HG02943 (cell line): ENCODE data around the gene LPCAT3.
"Not testable (repeated sequence)": the region's sequence is repeated elsewhere in the genome, so short reads cannot be mapped to it uniquely, and the experiment has no call there.

Experiments
- ATAC-seq: cut with Tn5 transposase; IDR thresholded peaks from one replicate; pipeline ENCODE4 v1.9.1; 2021; ENCODE audit warnings: mild to moderate bottlenecking, low read depth, moderate library complexity; ENCODE audit not compliant: unreplicated experiment

The LPCAT3 gene, protein sequence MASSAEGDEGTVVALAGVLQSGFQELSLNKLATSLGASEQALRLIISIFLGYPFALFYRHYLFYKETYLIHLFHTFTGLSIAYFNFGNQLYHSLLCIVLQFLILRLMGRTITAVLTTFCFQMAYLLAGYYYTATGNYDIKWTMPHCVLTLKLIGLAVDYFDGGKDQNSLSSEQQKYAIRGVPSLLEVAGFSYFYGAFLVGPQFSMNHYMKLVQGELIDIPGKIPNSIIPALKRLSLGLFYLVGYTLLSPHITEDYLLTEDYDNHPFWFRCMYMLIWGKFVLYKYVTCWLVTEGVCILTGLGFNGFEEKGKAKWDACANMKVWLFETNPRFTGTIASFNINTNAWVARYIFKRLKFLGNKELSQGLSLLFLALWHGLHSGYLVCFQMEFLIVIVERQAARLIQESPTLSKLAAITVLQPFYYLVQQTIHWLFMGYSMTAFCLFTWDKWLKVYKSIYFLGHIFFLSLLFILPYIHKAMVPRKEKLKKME

DNA sequence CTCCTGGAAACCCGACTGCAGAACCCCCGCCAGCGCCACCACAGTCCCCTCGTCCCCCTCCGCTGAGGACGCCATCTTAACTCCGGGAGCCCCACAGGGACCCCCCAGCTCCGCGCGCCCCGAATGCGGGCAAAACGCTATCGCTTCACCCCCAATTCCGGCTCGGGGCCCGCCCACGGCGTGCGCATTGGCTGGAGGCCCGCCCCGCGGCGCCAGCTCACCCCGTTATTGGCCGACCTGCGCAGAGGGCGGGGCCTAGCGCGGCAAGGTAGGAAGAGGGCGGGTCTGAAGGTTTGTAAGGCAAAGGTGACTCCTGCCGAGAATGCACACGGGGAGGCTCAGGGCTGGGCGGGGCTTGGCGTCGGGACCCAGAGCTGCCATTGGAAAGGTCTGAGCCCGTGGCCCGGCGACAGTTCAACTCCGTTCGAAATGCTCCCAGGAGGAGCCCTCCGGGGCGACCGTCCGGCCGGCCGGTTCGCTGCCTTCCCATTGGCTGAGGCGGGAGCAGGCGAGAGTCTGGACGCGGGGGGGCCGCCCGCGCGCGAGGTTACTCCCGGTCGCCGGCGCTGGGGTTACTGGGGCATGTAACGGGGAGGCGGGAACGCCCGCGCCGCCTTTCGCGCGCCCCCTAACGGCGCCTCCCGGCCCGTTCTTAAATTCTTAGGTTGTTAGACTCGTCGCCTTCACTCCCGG lies at the start of gene LPCAT3:
TSS of gene LPCAT3 (minus strand) at position 127 of the 693 bp plus-strand sequence. CDS start at position 75, 52 bp downstream.
- peak; percentile 92 for ATAC-seq

GRCh38 chr12:7067096-7067495 lies 48.8 kb upstream of the LPCAT3 start:
- ATAC-seq, result no peak

DNA sequence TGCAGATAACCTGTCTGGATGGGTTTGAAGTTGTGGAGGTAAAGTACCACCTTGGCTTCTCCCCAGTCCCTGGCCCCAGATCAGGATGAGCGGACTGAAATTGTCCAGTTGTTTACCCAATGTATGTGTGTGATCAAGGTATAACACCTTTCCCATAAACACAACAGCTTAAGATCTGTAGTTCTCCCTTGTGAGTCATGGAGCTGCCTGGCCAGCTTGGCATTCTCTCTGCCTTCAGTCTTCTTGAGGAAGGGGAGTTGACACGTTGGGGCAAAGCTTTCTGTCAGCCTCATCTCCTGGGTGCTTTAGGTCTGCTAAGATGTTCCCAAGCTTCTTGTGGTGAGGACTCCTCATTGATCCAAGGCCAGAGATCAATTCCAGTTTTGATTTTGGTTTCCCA lies 48.3 kb upstream of the LPCAT3 start:
- no peak for ATAC-seq

GRCh38 chr12:7065073-7065623 lies 46.9 kb upstream of the LPCAT3 start:
- no peak for ATAC-seq

DNA sequence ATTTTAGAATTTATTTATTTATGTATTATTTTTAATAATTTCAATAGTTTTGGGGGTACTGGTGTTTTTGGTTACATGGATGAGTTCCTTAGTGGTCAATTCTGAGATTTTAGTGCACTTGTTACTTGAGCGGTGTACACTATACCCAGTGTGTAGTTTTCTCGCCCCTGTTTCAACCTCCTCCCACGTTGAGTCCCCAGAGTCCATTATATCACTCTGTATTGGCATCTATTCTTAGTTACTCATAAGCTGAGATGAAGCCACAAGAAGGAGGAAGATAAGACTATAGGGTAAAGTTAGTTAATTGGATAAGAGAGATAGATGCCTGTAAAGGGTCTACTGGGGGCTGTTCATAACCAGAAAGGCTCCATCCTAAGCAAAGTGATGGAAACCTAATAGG lies 46.2 kb upstream of the LPCAT3 start:
- ATAC-seq, result no peak

DNA sequence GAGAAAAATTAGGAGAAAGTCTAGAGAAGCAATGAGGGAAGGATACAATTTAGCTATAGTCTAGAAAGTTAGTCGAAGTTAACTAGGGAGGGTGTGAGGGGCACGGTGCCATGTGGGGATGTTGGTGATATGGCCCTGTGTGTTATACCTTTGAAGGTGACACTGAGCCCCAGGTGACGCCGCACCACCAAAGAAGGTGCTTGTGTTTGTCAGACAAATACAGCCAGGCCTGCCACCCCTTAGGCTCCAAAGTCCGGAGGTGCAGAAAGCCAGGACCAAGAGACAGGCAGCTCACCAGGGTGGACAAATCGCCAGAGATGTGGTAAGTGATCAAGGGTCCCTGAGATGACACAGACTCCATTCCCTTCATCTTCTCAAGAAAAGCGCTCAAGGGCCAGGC lies 43.3 kb upstream of the LPCAT3 start:
- ATAC-seq, result no peak

- no peak for ATAC-seq
Measured at GRCh38 chr12:7061138-7061537, 42.9 kb upstream of the LPCAT3 start.

GRCh38 chr12:7060353-7060954 lies 42.2 kb upstream of the LPCAT3 start, which contains the start of gene C1S:
C1S (plus strand) TSS chr12:7060718; CDS start chr12:7061913, 1,195 bp downstream.
- ATAC-seq, result no peak

DNA sequence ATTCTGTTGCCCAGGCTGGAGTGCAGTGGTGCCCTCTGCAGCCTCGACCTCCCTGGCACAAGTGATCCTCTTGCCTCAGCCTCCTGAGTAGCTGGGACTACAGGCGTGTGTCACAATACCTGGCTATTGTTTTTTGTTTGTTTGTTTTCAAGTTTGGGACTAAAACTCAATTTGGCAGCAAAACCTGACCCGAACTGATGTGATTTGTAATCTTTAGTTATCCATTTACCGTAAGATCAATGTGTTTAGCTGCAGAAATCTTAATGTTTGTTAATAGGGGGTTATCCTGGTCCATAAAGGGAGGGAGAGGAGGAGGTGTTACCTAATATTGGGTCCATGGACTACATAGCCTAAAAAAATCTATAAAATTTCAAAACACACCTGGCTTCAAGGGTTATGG lies 41.5 kb upstream of the LPCAT3 start:
- ATAC-seq, result no peak

DNA sequence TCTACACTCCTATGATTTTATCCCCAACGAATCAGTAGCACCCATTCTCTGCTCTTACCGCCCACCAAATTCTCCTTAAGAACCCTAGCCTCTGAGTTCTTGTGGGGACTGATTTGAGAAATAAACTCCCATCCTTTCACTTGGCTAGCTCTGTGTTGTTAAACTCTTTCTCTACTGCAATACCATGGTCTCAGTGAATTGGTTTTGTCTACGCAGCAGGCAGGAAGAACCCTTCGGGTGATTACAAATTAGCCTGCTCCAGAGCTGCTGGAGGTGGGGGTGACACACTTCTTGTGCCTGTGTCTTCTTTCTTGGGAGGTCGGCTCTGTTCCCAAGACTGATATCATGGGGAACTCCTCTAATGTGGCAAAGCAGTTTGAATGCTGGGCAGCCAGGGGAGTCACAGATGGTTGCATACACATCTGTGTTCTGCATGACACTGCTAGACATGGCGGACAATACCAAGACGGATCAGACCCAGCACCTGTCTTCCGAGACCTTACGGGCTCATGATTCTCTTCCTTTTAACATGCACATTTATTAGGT lies 40.6 kb upstream of the LPCAT3 start:
- no peak for ATAC-seq

- no peak for ATAC-seq
Measured at GRCh38 chr12:7058163-7058845, 40.0 kb upstream of the LPCAT3 start.

- not testable (repeated sequence) for ATAC-seq
Measured at GRCh38 chr12:7055736-7056135, 37.5 kb upstream of the LPCAT3 start.

- ATAC-seq, result no peak
Measured at GRCh38 chr12:7054925-7055324, 36.6 kb upstream of the LPCAT3 start.

GRCh38 chr12:7049973-7050372 lies 31.7 kb upstream of the LPCAT3 start:
- not testable (repeated sequence) for ATAC-seq

GRCh38 chr12:7049445-7049951 lies 31.2 kb upstream of the LPCAT3 start:
- ATAC-seq, result not testable (repeated sequence)

DNA sequence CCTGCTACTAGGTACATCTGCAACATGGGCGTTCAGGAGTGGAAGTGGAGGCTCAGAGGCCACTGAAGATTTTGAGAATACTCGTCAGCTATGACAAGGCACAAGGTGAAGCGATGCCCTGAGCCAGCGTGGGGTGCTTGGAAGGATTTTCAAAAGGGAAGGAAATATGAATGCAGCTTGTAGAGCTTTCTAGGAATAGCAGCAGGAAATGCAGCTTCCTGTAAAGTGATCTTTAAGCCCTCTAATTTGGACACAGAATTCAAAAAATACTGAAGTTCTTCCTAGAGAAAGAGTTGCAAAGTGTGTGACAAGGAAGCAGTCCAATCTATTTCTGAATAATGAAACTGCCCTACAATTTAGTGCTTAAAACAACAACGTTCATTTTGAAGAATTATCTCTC lies 29.0 kb upstream of the LPCAT3 start:
- ATAC-seq, result no peak

DNA sequence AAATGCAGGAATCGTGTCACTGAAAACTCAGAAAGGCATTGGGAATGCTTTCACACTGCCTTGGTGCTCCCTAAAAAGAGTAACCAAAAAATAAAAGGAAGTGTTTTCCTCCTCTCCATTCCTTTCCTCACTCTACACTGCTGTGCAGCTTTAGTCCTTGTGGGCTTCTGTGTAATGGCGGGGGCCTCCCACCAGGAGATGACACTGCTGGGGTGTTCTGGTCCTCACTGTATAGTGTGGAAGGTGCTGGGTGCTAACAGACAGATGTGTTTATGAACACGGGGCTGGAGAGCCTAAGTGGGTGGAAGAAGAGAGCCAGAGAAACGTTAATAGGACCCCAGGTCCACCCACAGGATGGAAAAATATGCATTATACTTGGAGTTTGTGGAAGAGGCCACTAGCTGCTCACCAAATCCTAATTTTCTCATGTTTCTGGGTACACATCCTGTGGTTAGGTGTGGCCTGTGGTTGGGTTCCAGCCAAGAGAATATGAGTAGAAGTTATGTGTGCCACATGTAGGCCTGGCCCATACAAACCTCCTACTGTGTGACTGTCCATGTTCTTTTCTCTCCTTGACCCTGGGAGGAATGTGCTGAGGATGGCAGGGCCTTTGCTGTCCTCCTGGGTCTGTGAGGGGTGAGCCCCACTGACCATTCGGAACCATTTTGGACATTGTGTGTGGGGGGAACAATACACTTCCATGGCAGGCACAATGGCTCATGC lies 28.3 kb upstream of the LPCAT3 start:
- no peak for ATAC-seq

DNA sequence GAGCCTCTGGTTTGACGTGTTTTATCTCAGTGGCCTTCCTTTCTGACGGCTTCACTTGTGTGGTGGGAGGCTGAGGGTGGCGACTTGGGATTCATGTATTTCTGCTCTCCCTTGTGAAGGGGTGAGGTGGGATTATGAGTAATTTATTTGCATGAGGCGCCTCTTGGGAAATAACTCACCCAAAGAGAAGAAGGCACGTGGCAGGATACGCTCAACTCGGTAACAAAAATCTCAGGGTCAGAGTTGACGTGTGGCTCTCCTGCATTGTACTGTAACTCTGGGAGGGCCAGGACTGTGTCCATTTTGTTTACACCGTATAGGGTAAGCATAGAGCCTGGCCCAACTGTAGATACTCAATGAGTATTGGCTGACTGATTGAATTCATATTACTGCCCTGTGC lies 27.6 kb upstream of the LPCAT3 start:
- no peak for ATAC-seq

GRCh38 chr12:7042842-7043241 lies 24.6 kb upstream of the LPCAT3 start:
- no peak for ATAC-seq
